Neural cell (in vitro differentiated cells): Measurements from ENCODE around the gene RNF157. TPM values are rescaled to one million over a fixed set of nuclear protein-coding genes. Genes with fewer than 3 reads are reported as not detected.

ENCODE experiments used
- H2AFZ ChIP-seq: fragments of 200-600, 300-800 bp; sonication (generic), shearing (Covaris generic); 2 replicates; pipeline ENCODE4 v1.6.0; 2014; ENCODE audit warnings: low read depth, mild to moderate bottlenecking, antibody characterized with exemption, low read length, moderate library complexity
- H3F3A ChIP-seq: fragments of 200-600 bp; shearing (Covaris generic); 2 replicates; pipeline ENCODE4 v1.6.1; 2016; ENCODE audit warnings: mild to moderate bottlenecking, moderate library complexity, mixed read lengths, antibody characterized with exemption, low read length; ENCODE audit not compliant: insufficient read depth, poor library complexity, severe bottlenecking
- H3K27ac ChIP-seq: fragments of 200-600, 300-800 bp; sonication (generic), shearing (Covaris generic); 2 replicates; pipeline ENCODE4 v1.5.1; 2014; ENCODE audit warnings: mild to moderate bottlenecking, low read length, moderate library complexity
- H3K27me3 ChIP-seq: fragments of 300-800, 200-600 bp; sonication (generic), shearing (Covaris generic); 2 replicates; pipeline ENCODE4 v1.6.0; 2014; ENCODE audit warnings: mild to moderate bottlenecking, low read depth, low read length, moderate library complexity; ENCODE audit not compliant: insufficient read depth
- H3K36me3 ChIP-seq: fragments of 300-800, 200-600 bp; sonication (generic), shearing (Covaris generic); 2 replicates; pipeline ENCODE4 v1.5.1; 2014; ENCODE audit warnings: mild to moderate bottlenecking, antibody characterized with exemption, low read length, moderate library complexity; ENCODE audit not compliant: insufficient read depth
- H3K4me2 ChIP-seq: fragments of 300-800, 200-600 bp; sonication (generic), shearing (Covaris generic); 2 replicates; pipeline ENCODE4 v1.6.0; 2014; ENCODE audit warnings: mild to moderate bottlenecking, low read length
- H3K4me3 ChIP-seq: fragments of 300-800, 200-600 bp; sonication (generic), shearing (Covaris generic); 2 replicates; pipeline ENCODE4 v1.5.1; 2014; ENCODE audit warnings: mild to moderate bottlenecking, low read length, moderate library complexity
- H3K79me2 ChIP-seq: fragments of 200-600 bp; shearing (Covaris generic); replicated peaks from 2 replicates; pipeline ENCODE4 v1.6.0; 2014; ENCODE audit warnings: mild to moderate bottlenecking, low read length, moderate library complexity; ENCODE audit not compliant: insufficient read depth
- H3K9ac ChIP-seq: fragments of 300-800, 200-600 bp; sonication (generic), shearing (Covaris generic); 2 replicates; pipeline ENCODE4 v1.6.1; 2016; ENCODE audit warnings: mild to moderate bottlenecking, low read length, mixed read lengths
- H3K9me2 ChIP-seq: fragments of 200-600 bp; shearing (Covaris generic); 2 replicates; pipeline ENCODE4 v1.6.1; 2016; ENCODE audit warnings: mild to moderate bottlenecking, low read length, mixed read lengths; ENCODE audit not compliant: insufficient read depth
- H3K9me3 ChIP-seq: fragments of 200-600, 300-800 bp; sonication (generic), shearing (Covaris generic); 2 replicates; pipeline ENCODE4 v1.6.1; 2016; ENCODE audit warnings: mild to moderate bottlenecking, mixed run types, low read length, moderate library complexity, mixed read lengths
- H4K20me1 ChIP-seq: fragments of 200-600 bp; shearing (Covaris generic); 2 replicates; pipeline ENCODE4 v1.6.1; 2016; ENCODE audit warnings: mild to moderate bottlenecking, mixed run types; ENCODE audit not compliant: insufficient read depth
- CTCF ChIP-seq: fragments of 450-650 bp; IDR thresholded peaks from 2 replicates; pipeline ENCODE4 v1.5.1; 2014; ENCODE audit warnings: antibody characterized with exemption, mild to moderate bottlenecking, moderate library complexity; ENCODE audit not compliant: poor library complexity, severe bottlenecking
- EP300 ChIP-seq: fragments of 450-650 bp; conservative IDR thresholded peaks from 2 replicates; pipeline ENCODE4 v1.6.1; 2014; ENCODE audit warnings: antibody characterized with exemption, mild to moderate bottlenecking, moderate library complexity; ENCODE audit not compliant: poor library complexity, severe bottlenecking
- EZH2 ChIP-seq: fragments of 200-600, 300-800 bp; shearing (Covaris generic), sonication (generic); IDR thresholded peaks from 2 replicates; pipeline ENCODE4 v1.6.1; 2014; ENCODE audit warnings: antibody characterized with exemption, low read length, borderline replicate concordance, mild to moderate bottlenecking; ENCODE audit not compliant: insufficient read depth, poor library complexity, severe bottlenecking
- MXI1 ChIP-seq: fragments of 450-650 bp; conservative IDR thresholded peaks from 2 replicates; pipeline ENCODE4 v1.6.1; 2014; ENCODE audit warnings: antibody characterized with exemption, mild to moderate bottlenecking; ENCODE audit not compliant: poor library complexity, severe bottlenecking
- POLR2AphosphoS5 ChIP-seq: IDR thresholded peaks from 2 replicates; pipeline ENCODE4 v1.6.1; 2012
- RAD21 ChIP-seq: fragments of 450-650 bp; conservative IDR thresholded peaks from 2 replicates; pipeline ENCODE4 v1.6.1; 2014; ENCODE audit warnings: antibody characterized with exemption, mild to moderate bottlenecking, moderate library complexity
- REST ChIP-seq: IDR thresholded peaks from 2 replicates; pipeline ENCODE4 v1.6.1; 2012; ENCODE audit warnings: borderline replicate concordance
- SMC3 ChIP-seq: fragments of 450-650 bp; conservative IDR thresholded peaks from 2 replicates; pipeline ENCODE4 v1.6.1; 2014; ENCODE audit warnings: antibody characterized with exemption, mild to moderate bottlenecking, moderate library complexity; ENCODE audit not compliant: poor library complexity
- TAF1 ChIP-seq: IDR thresholded peaks from 2 replicates; pipeline ENCODE4 v1.6.1; 2012; ENCODE audit warnings: low read depth
- polyA plus RNA-seq: library from polyadenylated mRNA; depleted of rRNA; stranded (reverse); fragments of >200 nt; gene quantifications from 2 replicates; pipeline ENCODE4 v1.2.3, GENCODE V29; 2014
- small RNA-seq, 3 experiments: library from RNA; depleted of rRNA; stranded (forward); fragments of <200 nt; gene quantifications; one replicate each; pipeline ENCODE3, GENCODE V24; 2012

RNF157 gene
- polyA plus RNA-seq, 1 donor from 2014 or later = 15.9 TPM

DNA sequence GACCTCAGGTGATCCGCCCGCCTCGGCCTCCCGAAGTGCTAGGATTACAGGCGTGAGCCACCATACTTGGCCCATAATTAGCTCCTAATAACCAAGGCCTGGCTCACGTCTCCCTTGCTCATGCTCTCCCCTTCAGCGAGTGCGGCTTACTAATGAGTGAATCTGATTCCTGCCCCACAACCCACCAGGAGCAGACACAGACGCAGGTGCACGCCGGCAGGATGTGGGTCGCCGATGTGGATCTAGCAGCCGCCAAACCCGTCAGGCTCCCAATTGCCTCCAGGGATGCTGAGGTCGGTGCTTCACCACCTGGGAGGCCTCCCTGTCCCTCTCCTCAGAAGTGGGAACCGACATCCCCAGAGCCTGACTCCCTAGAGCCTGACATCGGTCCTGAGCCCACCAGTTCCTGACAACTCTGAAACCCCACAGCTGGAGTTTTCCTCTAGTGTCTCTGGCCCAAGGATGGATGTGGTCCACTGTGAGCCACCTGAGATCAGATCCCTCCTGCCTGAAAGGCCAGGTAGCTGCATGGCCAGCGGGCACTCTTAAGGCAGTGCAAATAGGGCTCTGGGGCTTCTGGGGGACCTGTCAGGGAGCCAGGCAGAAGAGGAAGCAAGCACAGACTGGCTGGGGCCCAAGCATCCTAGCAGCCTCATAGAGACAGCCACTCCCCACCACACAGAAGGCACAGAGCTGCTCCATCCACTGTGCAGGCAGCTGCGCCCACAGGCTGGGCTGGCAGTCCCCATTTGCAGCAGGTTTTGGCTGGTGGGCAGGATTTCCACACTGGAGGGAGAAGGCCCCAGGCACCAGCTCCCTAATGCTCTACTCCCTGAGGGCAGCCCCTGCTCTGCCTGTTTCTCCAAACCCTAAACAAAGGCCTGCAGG, 147.5 kb downstream of the RNF157 start:
- no peak overlapping the region for H3K27ac ChIP-seq
- TF ChIP-seq MXI1 (no peak), CTCF (no peak), RAD21 (no peak), EP300 (no peak), EZH2 (no peak), TAF1 (no peak), POLR2AphosphoS5 (no peak), SMC3 (no peak), REST (no peak)

More for the DNA sequence above, 147.5 kb downstream of the RNF157 start:
- no peak overlapping the region for H3K4me3 ChIP-seq
- no peak overlapping the region for H3K4me2 ChIP-seq
- H3K36me3 ChIP-seq = peaks cover 7% of the 10 kb centered on the region
- H3F3A ChIP-seq = no peaks in the 10 kb centered on the region
- no peaks in the 10 kb centered on the region for H3K9me2 ChIP-seq
- no peaks in the 10 kb centered on the region for H3K27me3 ChIP-seq
- H2AFZ ChIP-seq = no peak overlapping the region
- H3K9me3 ChIP-seq = no peaks in the 10 kb centered on the region
- no peaks in the 10 kb centered on the region for H3K79me2 ChIP-seq
- H4K20me1 ChIP-seq = no peaks in the 10 kb centered on the region
- H3K9ac ChIP-seq = no peak overlapping the region

Small RNAs within 50 kb of the gene (small RNA-seq; reads per million reads assigned to genes)
- gene ATP5MGP6 = 0 reads per million in 3 experiments
- 0 to 5.1 (median 0.65) reads per million in 3 experiments for gene MIR6868

Other genes starting within 250 kb of the RNF157 start
- gene CDK3, start 239.6 kb downstream of the RNF157 start, polyA plus RNA-seq = 29.2 and 42.8 TPM in 2 replicates
- not detected in 2 replicates for gene EVPL, start 213.2 kb downstream of the RNF157 start, polyA plus RNA-seq
- 22.3 and 26.3 TPM in 2 replicates for gene SRP68, start 168.0 kb downstream of the RNF157 start, polyA plus RNA-seq
- gene GALR2, start 165.7 kb downstream of the RNF157 start, polyA plus RNA-seq = not detected in 2 replicates
- 0.10 TPM in 1 of 2 replicates, not detected in the other for gene ZACN, start 161.3 kb downstream of the RNF157 start, polyA plus RNA-seq
- gene EXOC7, start 136.7 kb downstream of the RNF157 start, polyA plus RNA-seq = 146 and 180 TPM in 2 replicates
- gene FOXJ1, start 99.2 kb downstream of the RNF157 start, polyA plus RNA-seq = 0.56 and 0.84 TPM in 2 replicates
- gene UBALD2, start 24.9 kb upstream of the RNF157 start, polyA plus RNA-seq = 7.5 and 9.2 TPM in 2 replicates
- 17.3 and 26.5 TPM in 2 replicates for gene QRICH2, start 67.8 kb upstream of the RNF157 start, polyA plus RNA-seq
- 73.8 and 88.0 TPM in 2 replicates for gene PRPSAP1, start 113.4 kb upstream of the RNF157 start, polyA plus RNA-seq
- 2.4 and 2.7 TPM in 2 replicates for gene SPHK1, start 144.1 kb upstream of the RNF157 start, polyA plus RNA-seq
- 27.7 and 28.0 TPM in 2 replicates for gene UBE2O, start 212.7 kb upstream of the RNF157 start, polyA plus RNA-seq
- not detected in 2 replicates for gene AANAT, start 227.1 kb upstream of the RNF157 start, polyA plus RNA-seq